Esophagus squamous epithelium (tissue), 4 donors: Measurements from ENCODE around the gene RIPK3.
A peak's percentile ranks its signal among the peaks of the same experiment; 100 is the strongest.

ENCODE experiments used
- POLR2A ChIP-seq, 4 donors: fragments of 450-650 bp; IDR thresholded peaks; one replicate each; pipeline ENCODE4 v1.6.1; 2017; ENCODE audit warnings: antibody characterized with exemption in 4 of 4, mild to moderate bottlenecking in 4 of 4, moderate library complexity in 3 of 4
- TF ChIP-seq, protein P1 (sequence below), 6 experiments: fragments of 450-650 bp in 4 of 6; fragments of 200-600 bp in 2 of 6; sonication (generic) in 2 of 6; IDR thresholded peaks; one replicate each; pipeline ENCODE4 v1.5.1; 2016 to 2019; ENCODE audit warnings: antibody characterized with exemption in 6 of 6, mild to moderate bottlenecking in 4 of 6, moderate library complexity in 4 of 6

DNA sequence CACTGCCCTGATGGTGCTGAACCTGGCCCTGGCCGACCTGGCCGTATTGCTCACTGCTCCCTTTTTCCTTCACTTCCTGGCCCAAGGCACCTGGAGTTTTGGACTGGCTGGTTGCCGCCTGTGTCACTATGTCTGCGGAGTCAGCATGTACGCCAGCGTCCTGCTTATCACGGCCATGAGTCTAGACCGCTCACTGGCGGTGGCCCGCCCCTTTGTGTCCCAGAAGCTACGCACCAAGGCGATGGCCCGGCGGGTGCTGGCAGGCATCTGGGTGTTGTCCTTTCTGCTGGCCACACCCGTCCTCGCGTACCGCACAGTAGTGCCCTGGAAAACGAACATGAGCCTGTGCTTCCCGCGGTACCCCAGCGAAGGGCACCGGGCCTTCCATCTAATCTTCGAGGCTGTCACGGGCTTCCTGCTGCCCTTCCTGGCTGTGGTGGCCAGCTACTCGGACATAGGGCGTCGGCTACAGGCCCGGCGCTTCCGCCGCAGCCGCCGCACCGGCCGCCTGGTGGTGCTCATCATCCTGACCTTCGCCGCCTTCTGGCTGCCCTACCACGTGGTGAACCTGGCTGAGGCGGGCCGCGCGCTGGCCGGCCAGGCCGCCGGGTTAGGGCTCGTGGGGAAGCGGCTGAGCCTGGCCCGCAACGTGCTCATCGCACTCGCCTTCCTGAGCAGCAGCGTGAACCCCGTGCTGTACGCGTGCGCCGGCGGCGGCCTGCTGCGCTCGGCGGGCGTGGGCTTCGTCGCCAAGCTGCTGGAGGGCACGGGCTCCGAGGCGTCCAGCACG lies 23.8 kb downstream of the RIPK3 start:
- TF ChIP-seq POLR2A (IDR thresholded peaks at IDR 0.05), result no peak
- TF ChIP-seq, protein P1, sequence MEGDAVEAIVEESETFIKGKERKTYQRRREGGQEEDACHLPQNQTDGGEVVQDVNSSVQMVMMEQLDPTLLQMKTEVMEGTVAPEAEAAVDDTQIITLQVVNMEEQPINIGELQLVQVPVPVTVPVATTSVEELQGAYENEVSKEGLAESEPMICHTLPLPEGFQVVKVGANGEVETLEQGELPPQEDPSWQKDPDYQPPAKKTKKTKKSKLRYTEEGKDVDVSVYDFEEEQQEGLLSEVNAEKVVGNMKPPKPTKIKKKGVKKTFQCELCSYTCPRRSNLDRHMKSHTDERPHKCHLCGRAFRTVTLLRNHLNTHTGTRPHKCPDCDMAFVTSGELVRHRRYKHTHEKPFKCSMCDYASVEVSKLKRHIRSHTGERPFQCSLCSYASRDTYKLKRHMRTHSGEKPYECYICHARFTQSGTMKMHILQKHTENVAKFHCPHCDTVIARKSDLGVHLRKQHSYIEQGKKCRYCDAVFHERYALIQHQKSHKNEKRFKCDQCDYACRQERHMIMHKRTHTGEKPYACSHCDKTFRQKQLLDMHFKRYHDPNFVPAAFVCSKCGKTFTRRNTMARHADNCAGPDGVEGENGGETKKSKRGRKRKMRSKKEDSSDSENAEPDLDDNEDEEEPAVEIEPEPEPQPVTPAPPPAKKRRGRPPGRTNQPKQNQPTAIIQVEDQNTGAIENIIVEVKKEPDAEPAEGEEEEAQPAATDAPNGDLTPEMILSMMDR (IDR thresholded peaks at IDR 0.05), result peak in 3 of 6 experiments; percentile 5 to 30 (median 17)
